HepG2 (cell line): ENCODE results near the gene MDH1. TPM values are rescaled to one million over a fixed set of nuclear protein-coding genes. Genes with fewer than 3 reads are reported as not detected.

Experiments used
- ATAC-seq: fragments of 200-7000 bp; cut with Tn5 transposase; 3 replicates; pipeline ENCODE4 v1.9.1; 2020; ENCODE audit warnings: mild to moderate bottlenecking, moderate library complexity
- BruUV-seq: library from RNA; stranded (reverse); fragments of 400-500 nt; replicated peaks from 2 replicates; lab custom pipeline; 2021; lab: Mats Ljungman, UMichigan
- CTCF ChIA-PET: fragments of 300-600 bp; formaldehyde crosslinking; extraction: SDS; loops from one replicate; lab custom pipeline; 2021; ENCODE audit warnings: low total read pairs, inconsistent platforms, low intra/inter-chr PET ratio; lab: Yijun Ruan, JAX
- POLR2A ChIA-PET: fragments of 350-600 bp; sonication (Branson Sonifier 250); formaldehyde crosslinking; loops from one replicate; lab custom pipeline; 2020; ENCODE audit warnings: antibody characterized with exemption, inconsistent platforms; lab: Yijun Ruan, JAX
- DNase-seq: peaks from one replicate; pipeline ENCODE4 v3.0.0-alpha.2; 2015; ENCODE audit warnings: low spot score
- FAIRE-seq: peaks from 3 replicates; lab custom pipeline; 2011; peaks lifted over from hg19 to GRCh38; lab: Jason Lieb, UNC
- H2AFZ ChIP-seq: one replicate; pipeline ENCODE4 v1.6.1; 2011; ENCODE audit warnings: low read length, inconsistent platforms
- H3K27ac ChIP-seq: fragments of 300-600 bp; 3 replicates; pipeline ENCODE4 v1.8.0; 2011; ENCODE audit warnings: mixed run types, mild to moderate bottlenecking, mixed read lengths, low read length, inconsistent platforms; ENCODE audit not compliant: insufficient read depth; ENCODE audit errors: extremely low read length
- H3K27me3 ChIP-seq, 2 experiments: fragments of 200-600 bp in 1 of 2; 2 replicates in 1 of 2; 3 replicates in 1 of 2; pipeline versions ENCODE4 v1.6.0 to v1.8.0; 2011; ENCODE audit warnings: low read length in 2 of 2, mild to moderate bottlenecking in 2 of 2, moderate library complexity in 2 of 2, inconsistent platforms in 1 of 2; ENCODE audit not compliant: insufficient read depth in 2 of 2, control insufficient read depth in 1 of 2
- H3K36me3 ChIP-seq, 2 experiments: fragments of 200-600 bp in 1 of 2; replicated peaks in 1 of 2; 2 replicates in 1 of 2; 3 replicates in 1 of 2; pipeline versions ENCODE4 v1.5.1 to v1.8.0; 2011; ENCODE audit warnings: low read length in 2 of 2, inconsistent platforms in 1 of 2; ENCODE audit not compliant: insufficient read depth in 2 of 2, control insufficient read depth in 1 of 2
- H3K4me1 ChIP-seq: 2 replicates; pipeline ENCODE4 v1.5.1; 2012; ENCODE audit warnings: low read length, inconsistent platforms; ENCODE audit not compliant: insufficient read depth
- H3K4me2 ChIP-seq: 2 replicates; pipeline ENCODE4 v1.6.0; 2011; ENCODE audit warnings: low read depth, low read length, inconsistent platforms
- H3K4me3 ChIP-seq, 3 experiments: fragments of 200-600 bp in 1 of 3; sonication (generic), shearing (Covaris generic) in 1 of 3; replicated peaks in 1 of 3; 2 replicates each; pipeline ENCODE4 v1.5.1; 2011 to 2016; ENCODE audit warnings: low read length in 3 of 3, inconsistent platforms in 2 of 3, low read depth in 2 of 3, mild to moderate bottlenecking in 2 of 3, control low read depth in 1 of 3, mixed read lengths in 1 of 3; ENCODE audit not compliant: insufficient read depth in 1 of 3
- H3K79me2 ChIP-seq: one replicate; pipeline ENCODE4 v1.6.1; 2011; ENCODE audit warnings: low read length, inconsistent platforms; ENCODE audit not compliant: insufficient read depth
- H3K9ac ChIP-seq: 2 replicates; pipeline ENCODE4 v1.6.0; 2011; ENCODE audit warnings: mild to moderate bottlenecking, low read depth, low read length, inconsistent platforms; ENCODE audit not compliant: insufficient read depth
- H3K9me3 ChIP-seq: 2 replicates; pipeline ENCODE4 v1.5.1; 2012; ENCODE audit warnings: mild to moderate bottlenecking, low read length
- H4K20me1 ChIP-seq: 2 replicates; pipeline ENCODE4 v1.6.0; 2011; ENCODE audit warnings: inconsistent platforms, mild to moderate bottlenecking, low read length, moderate library complexity; ENCODE audit not compliant: insufficient read depth
- AKAP8 ChIP-seq: sonication (generic); formaldehyde crosslinking; IDR thresholded peaks from 2 replicates; pipeline ENCODE4 v1.5.1; 2020; ENCODE audit warnings: mild to moderate bottlenecking, missing genetic modification reagents
- BCL6 ChIP-seq: IDR thresholded peaks from 2 replicates; pipeline ENCODE4 v1.6.1; 2016; ENCODE audit warnings: missing genetic modification reagents, missing compliant biosample characterization
- GABPB1 ChIP-seq: IDR thresholded peaks from 2 replicates; pipeline ENCODE4 v1.6.1; 2016; ENCODE audit warnings: mild to moderate bottlenecking, missing genetic modification reagents, moderate library complexity, missing compliant biosample characterization
- HNF4G ChIP-seq, 2 experiments: sonication (generic) in 1 of 2; formaldehyde crosslinking in 1 of 2; IDR thresholded peaks; 2 replicates each; pipeline versions ENCODE4 v1.4.0 to v1.6.1; 2011 to 2020; ENCODE audit warnings: borderline replicate concordance in 2 of 2, low read depth in 2 of 2, mild to moderate bottlenecking in 2 of 2, low read length in 1 of 2, missing genetic modification reagents in 1 of 2, moderate library complexity in 1 of 2
- HNRNPLL ChIP-seq: fragments of 200-400 bp; formaldehyde crosslinking; IDR thresholded peaks from 2 replicates; pipeline ENCODE4 v1.6.1; 2017; ENCODE audit warnings: mild to moderate bottlenecking, low read depth, low read length; ENCODE audit not compliant: poor library complexity, severe bottlenecking
- IRF9 ChIP-seq: sonication (generic); formaldehyde crosslinking; IDR thresholded peaks from 2 replicates; pipeline ENCODE4 v1.8.0; 2022; ENCODE audit warnings: missing genetic modification reagents, mild to moderate bottlenecking, borderline replicate concordance
- NFE2 ChIP-seq: sonication (generic); formaldehyde crosslinking; IDR thresholded peaks from 2 replicates; pipeline ENCODE4 v1.4.0; 2020; ENCODE audit warnings: missing genetic modification reagents
- PAWR ChIP-seq: sonication (generic); formaldehyde crosslinking; IDR thresholded peaks from 2 replicates; pipeline ENCODE4 v1.4.0; 2020; ENCODE audit warnings: missing genetic modification reagents, mild to moderate bottlenecking, borderline replicate concordance
- POLR2AphosphoS5 ChIP-seq: IDR thresholded peaks from 2 replicates; pipeline ENCODE4 v1.6.1; 2012; ENCODE audit warnings: low read depth, low read length
- RCOR2 ChIP-seq: IDR thresholded peaks from 2 replicates; pipeline ENCODE4 v1.6.1; 2016; ENCODE audit warnings: missing biosample characterization, missing genetic modification reagents
- TCF7 ChIP-seq: sonication (generic); IDR thresholded peaks from 2 replicates; pipeline ENCODE4 v1.6.1; 2016; ENCODE audit warnings: antibody characterized with exemption, low read depth
- TFAP4 ChIP-seq: sonication (generic); IDR thresholded peaks from 2 replicates; pipeline ENCODE4 v1.6.1; 2016; ENCODE audit warnings: low read depth, borderline replicate concordance
- ZC3H4 ChIP-seq: sonication (generic); formaldehyde crosslinking; IDR thresholded peaks from 2 replicates; pipeline ENCODE4 v1.4.0; 2020; ENCODE audit warnings: missing genetic modification reagents, borderline replicate concordance
- ZNF274 ChIP-seq: sonication (generic); formaldehyde crosslinking; IDR thresholded peaks from 2 replicates; pipeline ENCODE4 v1.5.1; 2020; ENCODE audit warnings: mild to moderate bottlenecking, missing genetic modification reagents
- ZNF441 ChIP-seq: sonication (generic); formaldehyde crosslinking; IDR thresholded peaks from 2 replicates; pipeline ENCODE4 v1.7.0; 2021; ENCODE audit warnings: missing genetic modification reagents, borderline replicate concordance
- ZNF564 ChIP-seq: sonication (generic); formaldehyde crosslinking; IDR thresholded peaks from 2 replicates; pipeline ENCODE4 v1.8.1; 2023; ENCODE audit warnings: mild to moderate bottlenecking, missing genetic modification reagents
- ZNF572 ChIP-seq: sonication (generic); formaldehyde crosslinking; IDR thresholded peaks from 2 replicates; pipeline ENCODE4 v1.5.1; 2020; ENCODE audit warnings: mild to moderate bottlenecking, missing genetic modification reagents
- ZNF7 ChIP-seq: IDR thresholded peaks from 2 replicates; pipeline ENCODE4 v1.6.1; 2016; ENCODE audit warnings: missing biosample characterization, missing genetic modification reagents
- WGBS: methylation state at CpG from one replicate; pipeline ENCODE4 v1.1.6; 2017; ENCODE audit warnings: low lambda C conversion rate; 5-methylcytosine and 5-hydroxymethylcytosine counted together
- in situ Hi-C: cut with HindIII; loops from 2 replicates; pipeline ENCODE4 v1.10.0; 2017; ENCODE audit warnings: low pct_unique_long_range_greater_than_20kb; ENCODE audit not compliant: extremely low pct_ligation_motif_present
- intact Hi-C: fragments of 100-400 bp; cut with micrococcal nuclease; formaldehyde crosslinking; loops from one replicate; pipeline ENCODE4 v1.10.0; 2022; ENCODE audit not compliant: unreplicated experiment
- polyA plus RNA-seq, 8 experiments: library from polyadenylated mRNA; depleted of rRNA in 3 of 8; stranded (reverse) in 7 of 8; unstranded in 1 of 8; fragments of >200 nt; fragmentation: Illumina TruSeq in 4 of 8; extraction: Trizol in 4 of 8; gene quantifications; 2 replicates each; pipeline versions ENCODE4 v1.2.1 to v1.2.3, GENCODE V29; 2011 to 2016; ENCODE audit warnings: low read depth in 4 of 8, missing spikeins in 1 of 8, mixed read lengths in 1 of 8; ENCODE audit not compliant: insufficient read depth in 1 of 8
- total RNA-seq, 5 experiments: library from RNA; depleted of rRNA; stranded (reverse); fragments of >200 nt; fragmentation: Illumina TruSeq; extraction: Trizol; gene quantifications; 2 replicates each; pipeline ENCODE4 v1.2.3, GENCODE V29; 2016; ENCODE audit warnings: low read depth in 1 of 5

Gene MDH1
- total and polyA plus RNA-seq, 2 of the 13 experiments (the other 11 are each of a cell fraction or from before 2014, with no cell fraction given): 293 to 415 TPM

GRCh38 chr2:63617366-63617765, 28.6 kb downstream of the MDH1 start:
- H3K27ac ChIP-seq: no peak overlapping the region
- in situ Hi-C loops: no loop called here
- no peaks in the 10 kb centered on the region for H3K36me3 ChIP-seq
- no peak overlapping the region for H2AFZ ChIP-seq
- H3K4me3 ChIP-seq: no peak overlapping the region
- FAIRE-seq (no peak), ATAC-seq (no peak), DNase-seq (no peak)
- no peak overlapping the region for H3K4me2 ChIP-seq
- no peaks in the 10 kb centered on the region for H4K20me1 ChIP-seq
- H3K9ac ChIP-seq: no peak overlapping the region
- CTCF ChIA-PET: no interaction called here
- no peak for TF ChIP-seq GABPB1
- TF ChIP-seq HNRNPLL: no peak
- no peak for TF ChIP-seq ZNF274
- TF ChIP-seq PAWR (CRISPR knock-in tag): no peak
- no peak for TF ChIP-seq ZNF441 (CRISPR knock-in tag)
- TF ChIP-seq POLR2AphosphoS5: no peak
- no peak for TF ChIP-seq HNF4G (IDR thresholded peaks at IDR 0.05; ENCODE audit: borderline replicate concordance, low read depth, low read length)
- TF ChIP-seq HNF4G (CRISPR knock-in tag; IDR thresholded peaks at IDR 0.05; ENCODE audit: borderline replicate concordance, low read depth): no peak
- BruUV-seq: no TSS peak
- peaks cover 1 to 12% of the 10 kb centered on the region in 2 experiments; a peak in 2 of 5 replicates for H3K27me3 ChIP-seq
- peaks cover 20% of the 10 kb centered on the region for H3K4me1 ChIP-seq
- H3K79me2 ChIP-seq: no peaks in the 10 kb centered on the region
- POLR2A ChIA-PET: no interaction called here
- no peaks in the 10 kb centered on the region for H3K9me3 ChIP-seq
- intact Hi-C loops: no loop called here
- WGBS: 84% methylated on average over 1 of the region's 1 CpG

GRCh38 chr2:63619328-63619727, 30.6 kb downstream of the MDH1 start:
- FAIRE-seq: no peak
- Histone ChIP-seq H3K27me3 (peaks cover 1 to 8% of the 10 kb centered on the region in 2 experiments; a peak in 2 of 5 replicates), H4K20me1 (no peaks in the 10 kb centered on the region), H3K4me3 (no peak overlapping the region), H2AFZ (no peak overlapping the region), H3K9ac (no peak overlapping the region), H3K4me2 (no peak overlapping the region), H3K27ac (no peak overlapping the region), H3K4me1 (peaks cover 13% of the 10 kb centered on the region), H3K36me3 (no peaks in the 10 kb centered on the region), H3K79me2 (no peaks in the 10 kb centered on the region), H3K9me3 (no peaks in the 10 kb centered on the region)
- BruUV-seq: no TSS peak
- no peak for DNase-seq
- in situ Hi-C loops (no loop called here), intact Hi-C loops (no loop called here)
- POLR2A ChIA-PET: no interaction called here
- CTCF ChIA-PET: no interaction called here
- 14% methylated on average over 2 of the region's 2 CpGs for WGBS
- 0 out of 3 replicates have a peak, but pooled peaks have one; percentile 16 for ATAC-seq
- peak; percentile 66; the same call in 1 of the 2 replicates for TF ChIP-seq ZNF7
- no peak for TF ChIP-seq NFE2 (CRISPR knock-in tag)
- no peak for TF ChIP-seq IRF9 (CRISPR knock-in tag)
- no peak for TF ChIP-seq RCOR2 (CRISPR knock-in tag)
- no peak for TF ChIP-seq TFAP4
- no peak for TF ChIP-seq ZNF572
- TF ChIP-seq ZNF564 (CRISPR knock-in tag): no peak
- TF ChIP-seq ZC3H4: no peak
- TF ChIP-seq BCL6 (CRISPR knock-in tag): peak; percentile 57
- TF ChIP-seq TCF7: peak; percentile 40; the same call in 1 of the 2 replicates
- no peak for TF ChIP-seq AKAP8 (CRISPR knock-in tag)
